ENCODE data around the gene UFC1. TPM values are rescaled to one million over a fixed set of nuclear protein-coding genes. Genes with fewer than 3 reads are reported as not detected.
A peak's percentile ranks its signal among the peaks of the same experiment; 100 is the strongest.

UFC1 gene
- total and polyA plus RNA-seq, 2 of the 13 experiments (the other 11 are each of a cell fraction or from before 2014, with no cell fraction given): 72.8 to 85.2 TPM

GRCh38 chr1:161192476-161193465 is 39.0 kb downstream of the UFC1 start (continued):
- TF ChIP-seq MTA1 (CRISPR knock-in tag; IDR thresholded peaks at IDR 0.05; ENCODE audit: borderline replicate concordance) (no peak), STAT6 (CRISPR knock-in tag; IDR thresholded peaks at IDR 0.05; ENCODE audit: borderline replicate concordance) (no peak), GMEB2 (CRISPR knock-in tag; IDR thresholded peaks at IDR 0.05; ENCODE audit: low read depth) (no peak), FIP1L1 (IDR thresholded peaks at IDR 0.05; ENCODE audit: borderline replicate concordance, insufficient read depth, low read depth, low read length) (no peak), SYNCRIP (IDR thresholded peaks at IDR 0.05; ENCODE audit: insufficient read depth, low read depth, low read length) (no peak), ZNF280B (CRISPR knock-in tag; IDR thresholded peaks at IDR 0.05; ENCODE audit: borderline replicate concordance) (no peak), BHLHE40 (IDR thresholded peaks at IDR 0.05; ENCODE audit: low read length) (no peak), ZFX (CRISPR knock-in tag; IDR thresholded peaks at IDR 0.05; ENCODE audit: low read depth) (0 out of 2 replicates have a peak, but pooled peaks have one; percentile 20), ZNF230 (CRISPR knock-in tag; IDR thresholded peaks at IDR 0.05) (no peak), GZF1 (CRISPR knock-in tag; IDR thresholded peaks at IDR 0.05) (no peak), CCDC6 (CRISPR knock-in tag; IDR thresholded peaks at IDR 0.05) (no peak), SKI (IDR thresholded peaks at IDR 0.05; ENCODE audit: partially characterized antibody) (no peak), NR2F2 (IDR thresholded peaks at IDR 0.05; ENCODE audit: borderline replicate concordance, low read depth) (no peak)

Measured in HepG2 (cell line).